ENCODE measurements around the gene ZSCAN20.

The ZSCAN20 gene

GRCh38 chr1:33443705-33444180, 28.7 kb upstream of the ZSCAN20 start:
- DNase-seq (ENCODE audit: low read depth in 2 of 2), result no peak

DNA sequence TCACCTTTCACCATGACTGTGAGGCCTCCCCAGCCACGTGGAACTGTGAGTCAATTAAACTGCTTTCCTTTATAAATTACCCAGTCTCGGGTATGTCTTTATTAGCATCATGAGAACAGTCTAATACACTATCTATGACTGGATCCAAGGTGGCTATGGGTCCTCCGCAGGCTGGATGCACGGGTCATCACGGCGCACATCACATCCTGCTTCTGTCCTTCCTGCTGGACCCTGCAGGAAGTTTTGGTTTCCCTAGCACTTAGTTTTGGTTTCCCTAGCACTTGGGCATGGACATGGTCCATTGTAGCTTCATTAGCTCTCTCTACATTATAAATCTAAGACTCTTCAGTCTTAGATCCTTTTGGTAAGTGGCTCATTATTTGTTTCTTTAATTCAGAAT, 27.3 kb upstream of the ZSCAN20 start:
- no peak for DNase-seq (ENCODE audit: low read depth in 2 of 2)

GRCh38 chr1:33446590-33446989, 25.9 kb upstream of the ZSCAN20 start:
- no peak for DNase-seq (ENCODE audit: low read depth in 2 of 2)

DNA sequence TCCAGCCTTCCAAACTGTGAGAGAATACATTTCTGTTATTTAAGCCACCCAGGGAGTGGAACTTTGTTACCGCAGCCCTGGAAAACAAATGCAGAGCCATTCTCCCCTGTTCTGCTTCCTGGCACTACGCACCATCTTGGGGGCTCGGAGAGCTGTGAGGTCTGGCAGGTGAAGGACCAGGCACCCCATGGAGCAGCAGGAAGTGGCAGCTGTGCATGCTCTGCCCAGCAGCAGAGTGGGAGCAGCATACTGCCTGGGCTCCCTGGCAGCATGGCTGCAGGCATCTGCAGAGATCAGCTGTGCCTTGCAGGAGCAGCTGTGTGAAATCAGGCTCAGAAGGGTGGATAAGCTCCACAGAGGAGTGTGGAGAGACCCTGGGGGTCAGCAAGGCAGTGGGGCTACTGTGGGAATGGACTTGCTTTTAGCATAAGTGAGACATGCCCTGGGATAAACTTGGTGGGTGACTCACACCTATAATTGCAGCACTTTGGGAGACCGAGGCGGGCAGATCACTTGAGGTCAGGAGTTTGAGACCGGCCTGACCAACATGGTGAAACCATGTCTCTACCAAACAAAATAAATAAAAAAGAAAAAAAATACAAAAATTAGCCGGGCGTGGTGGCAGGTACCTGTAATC, 17.7 kb upstream of the ZSCAN20 start:
- DNase-seq (ENCODE audit: low read depth in 2 of 2), result no peak

DNA sequence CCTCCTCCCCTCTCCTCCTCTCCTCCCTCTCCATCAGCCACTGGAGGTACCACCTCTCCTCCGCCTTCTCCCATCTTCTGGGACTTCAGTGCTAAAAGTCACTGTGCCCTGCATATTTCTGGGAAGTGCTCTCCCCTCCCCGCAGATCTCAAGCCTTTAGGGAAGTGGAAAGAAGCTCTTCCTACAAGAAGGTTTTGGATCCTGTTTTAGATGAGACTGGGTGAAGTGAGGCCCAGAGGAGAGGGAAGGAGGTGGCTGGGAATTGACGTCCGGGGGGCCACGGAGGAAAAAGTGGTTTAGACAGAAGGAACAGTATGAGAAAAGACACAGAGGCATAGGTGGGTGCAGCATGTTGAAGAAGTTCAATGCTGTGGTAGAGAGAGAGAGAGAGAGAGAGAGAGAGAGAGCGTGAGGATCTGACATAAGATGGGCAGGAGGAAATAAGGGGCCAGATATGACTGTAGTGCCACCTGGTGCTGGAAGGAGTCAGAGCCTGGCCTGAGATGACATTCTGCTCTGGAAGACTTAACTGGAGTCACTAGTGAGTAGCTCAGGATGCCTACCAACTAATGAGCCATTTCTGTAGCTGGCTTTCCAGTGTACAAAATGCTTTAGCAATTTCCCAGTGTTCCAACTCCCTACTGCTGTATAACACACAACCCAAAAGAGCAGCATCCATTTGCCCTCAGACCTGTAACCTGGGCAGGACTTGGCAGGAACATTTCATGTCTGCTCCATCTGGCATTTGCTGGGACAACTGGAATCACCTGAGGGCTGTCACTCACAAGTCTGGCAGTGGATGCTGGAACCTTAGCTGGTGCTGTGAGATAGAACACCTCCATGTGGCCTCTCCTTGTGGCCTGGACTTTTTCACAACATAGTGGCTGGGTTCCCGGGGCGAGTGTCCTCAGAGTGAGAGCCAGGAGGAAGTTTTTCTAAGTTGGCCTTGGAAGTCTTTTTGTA, 16.6 kb upstream of the ZSCAN20 start:
- DNase-seq (ENCODE audit: low read depth in 2 of 2), result no peak

- DNase-seq (ENCODE audit: low read depth in 2 of 2), result no peak
Measured at GRCh38 chr1:33456502-33456886, 16.0 kb upstream of the ZSCAN20 start.

GRCh38 chr1:33459691-33460090, 12.8 kb upstream of the ZSCAN20 start:
- no peak for DNase-seq (ENCODE audit: low read depth in 2 of 2)

DNA sequence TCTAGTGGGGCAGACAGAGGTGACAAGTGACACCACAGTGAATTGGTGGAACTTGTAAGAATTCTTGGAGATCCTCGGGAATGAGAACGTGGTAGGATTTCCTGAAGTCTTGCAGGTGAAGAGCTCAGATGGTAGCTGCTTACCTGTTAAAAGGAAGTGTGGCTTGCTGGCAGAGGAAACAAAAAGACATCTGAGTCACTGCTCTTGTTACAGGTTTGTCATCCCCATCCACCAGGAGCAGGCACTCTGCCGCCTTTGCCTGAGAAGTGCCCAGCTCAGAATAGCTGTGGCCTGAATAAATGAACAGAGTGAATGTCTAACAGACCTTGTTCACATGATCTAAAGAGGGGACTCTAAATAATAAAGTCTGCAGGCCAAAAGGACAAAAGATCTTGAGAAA, 12.3 kb upstream of the ZSCAN20 start:
- no peak for DNase-seq (ENCODE audit: low read depth in 2 of 2)

DNA sequence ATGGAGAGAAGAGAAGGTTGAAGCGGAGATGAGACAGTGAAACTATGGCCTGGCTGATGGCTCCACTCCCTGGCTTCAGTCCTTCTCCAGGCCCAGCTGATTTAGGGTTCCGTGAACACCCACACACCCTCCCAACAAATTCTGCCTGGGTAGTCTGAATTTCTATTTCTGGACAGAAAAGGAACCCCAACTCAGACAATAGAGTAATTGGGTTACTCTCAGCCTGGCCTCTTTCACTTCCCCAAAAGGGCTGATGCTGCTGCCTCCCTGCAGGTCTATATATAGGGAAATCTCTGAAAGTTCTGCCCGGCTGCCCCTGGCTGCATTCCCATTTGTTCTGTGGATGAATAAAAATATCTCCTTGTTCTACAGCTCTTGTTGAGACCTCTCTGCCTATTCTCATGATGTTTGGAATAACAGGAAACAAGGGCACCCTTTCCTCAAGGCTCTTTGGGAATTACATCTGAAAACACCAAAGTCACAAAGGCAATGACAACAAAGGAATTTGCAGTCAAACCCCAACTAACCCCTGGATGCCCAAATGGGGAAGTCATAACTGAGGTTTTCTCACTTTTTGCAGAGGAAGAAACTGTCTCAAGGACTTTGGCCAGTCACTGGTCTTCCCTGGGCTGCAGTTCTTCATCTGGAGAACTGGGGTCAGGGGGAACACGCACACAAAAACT, 11.4 kb upstream of the ZSCAN20 start:
- DNase-seq (ENCODE audit: low read depth in 2 of 2), result no peak

- DNase-seq (ENCODE audit: low read depth in 2 of 2), result no peak
Measured at GRCh38 chr1:33462405-33463164, 9.9 kb upstream of the ZSCAN20 start.

- no peak for DNase-seq (ENCODE audit: low read depth in 2 of 2)
Measured at GRCh38 chr1:33464552-33464951, 7.9 kb upstream of the ZSCAN20 start.

- DNase-seq (ENCODE audit: low read depth in 2 of 2), result no peak
Measured at GRCh38 chr1:33465316-33465715, 7.1 kb upstream of the ZSCAN20 start.

GRCh38 chr1:33466159-33466558, 6.3 kb upstream of the ZSCAN20 start:
- DNase-seq (ENCODE audit: low read depth in 2 of 2), result no peak

GRCh38 chr1:33468011-33468410, 4.4 kb upstream of the ZSCAN20 start:
- DNase-seq (ENCODE audit: low read depth in 2 of 2), result no peak

DNA sequence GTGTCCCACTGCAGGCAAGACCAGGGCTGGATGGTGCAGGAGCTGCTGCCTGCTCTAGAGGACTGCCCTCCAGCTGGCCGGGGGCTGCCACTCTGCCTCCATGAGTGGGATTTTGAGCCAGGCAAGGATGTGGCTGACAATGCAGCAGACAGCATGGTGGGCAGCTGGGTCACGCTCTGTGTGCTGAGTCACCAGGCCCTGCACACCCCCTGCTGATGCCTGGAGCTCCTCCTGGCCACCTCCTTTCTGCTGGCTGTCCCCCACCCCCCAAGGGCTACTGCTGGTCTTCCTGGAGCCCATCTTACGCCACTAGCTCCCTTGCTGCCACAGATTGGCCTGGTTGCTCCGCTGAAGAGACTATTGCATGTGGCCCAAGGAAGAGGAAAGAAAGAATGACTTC, 3.9 kb upstream of the ZSCAN20 start:
- no peak for DNase-seq (ENCODE audit: low read depth in 2 of 2)

DNA sequence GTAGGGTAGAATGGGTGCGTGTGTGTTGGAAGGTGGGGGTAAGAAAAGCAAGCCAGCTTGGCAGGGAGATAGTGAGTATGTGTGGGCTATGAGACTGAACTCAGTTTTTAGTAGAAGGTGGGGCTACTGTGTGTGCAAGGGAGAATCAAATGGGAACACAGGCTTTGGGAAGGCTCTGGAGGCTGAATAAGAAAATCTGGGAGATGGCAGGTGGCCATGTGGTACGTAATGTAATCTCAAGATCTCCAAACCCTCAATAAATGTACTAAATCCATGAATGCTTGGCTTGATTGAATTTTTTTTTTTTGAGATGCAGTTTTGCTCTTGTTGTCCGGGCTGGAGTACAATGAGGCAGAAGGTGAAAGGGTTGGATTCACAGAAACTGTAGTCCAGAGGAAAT, 3.5 kb upstream of the ZSCAN20 start:
- no peak for DNase-seq (ENCODE audit: low read depth in 2 of 2)

- DNase-seq (ENCODE audit: low read depth in 2 of 2), result no peak
Measured at GRCh38 chr1:33469691-33470090, 2.8 kb upstream of the ZSCAN20 start.

DNA sequence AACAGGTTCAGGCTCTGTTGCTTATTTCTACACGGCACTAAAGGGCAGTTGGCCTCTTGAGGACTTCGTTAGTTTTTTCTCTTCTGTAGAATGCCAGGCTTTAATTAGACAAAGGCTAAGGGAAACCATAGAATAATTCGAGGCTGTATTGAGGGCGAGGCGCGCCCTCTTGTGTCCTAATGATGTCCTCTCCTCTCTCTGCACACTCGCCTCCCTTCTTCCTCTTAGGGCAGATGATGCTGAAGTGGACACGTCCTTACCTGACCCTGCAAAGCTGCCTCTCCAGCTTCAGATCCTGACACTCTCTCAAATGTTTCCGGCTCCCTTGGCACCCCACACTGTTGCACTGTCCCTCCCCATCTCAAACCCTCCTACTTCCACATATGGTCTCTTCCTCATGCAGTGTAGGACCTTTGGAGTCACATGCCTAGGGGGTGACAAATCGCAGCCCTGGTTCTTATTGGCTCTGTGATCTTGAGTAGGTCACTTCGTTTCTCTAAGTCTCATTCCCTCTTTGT, 1.9 kb upstream of the ZSCAN20 start:
- peak; percentile 30 to 39 for DNase-seq (ENCODE audit: low read depth in 2 of 2)

- DNase-seq (ENCODE audit: low read depth in 2 of 2), result no peak
Measured at GRCh38 chr1:33471416-33471815, 1.0 kb upstream of the ZSCAN20 start.

DNA sequence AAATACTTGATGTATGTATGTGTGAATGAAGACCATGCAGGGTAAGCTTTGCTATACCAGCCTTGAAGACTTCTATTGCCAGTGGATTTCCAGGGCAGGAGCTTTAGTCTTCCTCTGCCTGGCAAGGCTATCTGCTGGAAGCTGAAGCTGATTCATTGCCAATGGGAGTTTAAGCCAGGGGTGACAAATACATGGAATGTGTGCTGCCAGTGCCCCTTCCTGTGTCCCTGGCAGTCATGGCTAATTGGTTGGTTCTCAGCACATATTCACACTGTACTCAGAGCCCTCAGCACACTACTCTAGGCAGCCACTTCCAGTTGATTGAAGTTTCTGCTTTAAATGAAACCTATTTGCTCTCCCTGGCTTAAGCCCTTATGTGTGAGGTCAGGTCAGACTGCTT, 1.5 kb downstream of the ZSCAN20 start:
- no peak for DNase-seq (ENCODE audit: low read depth in 2 of 2)

- no peak for DNase-seq (ENCODE audit: low read depth in 2 of 2)
Measured at GRCh38 chr1:33477451-33477850, 5.0 kb downstream of the ZSCAN20 start.

GRCh38 chr1:33482412-33482811, 10.0 kb downstream of the ZSCAN20 start:
- no peak for DNase-seq (ENCODE audit: low read depth in 2 of 2)

All from activated CD4-positive, alpha-beta T cell treated with anti-CD3 and anti-CD28 coated beads for 24 hours (primary cell).